ENCODE measurements around the gene CD36.

DNA sequence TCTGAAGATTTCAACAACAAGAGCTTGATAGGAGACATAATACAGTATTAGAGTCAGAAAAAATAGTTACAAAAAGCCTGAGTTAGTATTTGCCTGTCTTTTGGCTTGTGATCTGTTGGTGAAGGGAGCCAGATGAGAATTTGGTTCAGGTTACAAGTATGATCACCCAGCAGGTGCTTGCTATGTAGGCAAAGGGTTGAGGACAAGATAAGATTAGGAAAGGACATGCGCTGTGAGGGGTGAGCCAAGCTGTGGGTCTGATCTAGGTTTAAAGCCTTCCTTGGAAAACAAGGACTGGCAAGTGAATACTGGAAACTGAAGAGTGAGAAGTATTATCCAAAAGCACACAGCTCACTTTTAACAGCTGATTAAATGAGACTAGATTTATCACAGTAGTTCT is 28.7 kb upstream of the CD36 start:
- TF ChIP-seq, protein P1, sequence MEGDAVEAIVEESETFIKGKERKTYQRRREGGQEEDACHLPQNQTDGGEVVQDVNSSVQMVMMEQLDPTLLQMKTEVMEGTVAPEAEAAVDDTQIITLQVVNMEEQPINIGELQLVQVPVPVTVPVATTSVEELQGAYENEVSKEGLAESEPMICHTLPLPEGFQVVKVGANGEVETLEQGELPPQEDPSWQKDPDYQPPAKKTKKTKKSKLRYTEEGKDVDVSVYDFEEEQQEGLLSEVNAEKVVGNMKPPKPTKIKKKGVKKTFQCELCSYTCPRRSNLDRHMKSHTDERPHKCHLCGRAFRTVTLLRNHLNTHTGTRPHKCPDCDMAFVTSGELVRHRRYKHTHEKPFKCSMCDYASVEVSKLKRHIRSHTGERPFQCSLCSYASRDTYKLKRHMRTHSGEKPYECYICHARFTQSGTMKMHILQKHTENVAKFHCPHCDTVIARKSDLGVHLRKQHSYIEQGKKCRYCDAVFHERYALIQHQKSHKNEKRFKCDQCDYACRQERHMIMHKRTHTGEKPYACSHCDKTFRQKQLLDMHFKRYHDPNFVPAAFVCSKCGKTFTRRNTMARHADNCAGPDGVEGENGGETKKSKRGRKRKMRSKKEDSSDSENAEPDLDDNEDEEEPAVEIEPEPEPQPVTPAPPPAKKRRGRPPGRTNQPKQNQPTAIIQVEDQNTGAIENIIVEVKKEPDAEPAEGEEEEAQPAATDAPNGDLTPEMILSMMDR (IDR thresholded peaks at IDR 0.05; ENCODE audit: insufficient read depth, low read depth, low read length) = no peak
- TF ChIP-seq EZH2 (IDR thresholded peaks at IDR 0.05; ENCODE audit: insufficient read depth, low read length) = no peak

Measured in astrocyte (in vitro differentiated cells and primary cell).